IMR-90 (cell line): ENCODE measurements around the gene FBLIM1. TPM values are rescaled to one million over a fixed set of nuclear protein-coding genes. Genes with fewer than 3 reads are reported as not detected.
A peak's percentile ranks its signal among the peaks of the same experiment; 100 is the strongest.

Experiments used
- ATAC-seq: fragments of 200-7000 bp; cut with Tn5 transposase; 2 replicates; pipeline ENCODE4 v1.9.1; 2020; ENCODE audit warnings: low read depth, mild to moderate bottlenecking, moderate library complexity
- BruUV-seq: library from RNA; stranded (reverse); fragments of 400-500 nt; replicated peaks from 2 replicates; lab custom pipeline; 2021; lab: Mats Ljungman, UMichigan
- CTCF ChIA-PET: fragments of 300-600 bp; formaldehyde crosslinking; extraction: SDS; loops from one replicate; lab custom pipeline; 2021; ENCODE audit warnings: antibody characterized with exemption; lab: Yijun Ruan, JAX
- POLR2A ChIA-PET: fragments of 300-600 bp; sonication (Branson Sonifier 250); formaldehyde crosslinking; loops from one replicate; lab custom pipeline; 2022; ENCODE audit warnings: antibody characterized with exemption; ENCODE audit not compliant: unreplicated experiment; lab: Charles Lee
- DNase-seq: peaks from one replicate; pipeline ENCODE4 v3.0.0; 2013
- H2AFZ ChIP-seq: replicated peaks from 2 replicates; pipeline ENCODE3; 2013; ENCODE audit warnings: low read length, mild to moderate bottlenecking; ENCODE audit not compliant: poor library complexity
- H2AK5ac ChIP-seq: 2 replicates; pipeline ENCODE4 v1.6.1; 2013; ENCODE audit warnings: low read depth, low read length, inconsistent platforms
- H2AK9ac ChIP-seq: replicated peaks from 2 replicates; pipeline ENCODE3; 2013; ENCODE audit warnings: mild to moderate bottlenecking, low read depth, low read length, moderate library complexity; ENCODE audit not compliant: poor library complexity
- H2BK120ac ChIP-seq: 2 replicates; pipeline ENCODE4 v1.6.1; 2013; ENCODE audit warnings: low read depth, low read length, inconsistent platforms
- H2BK15ac ChIP-seq: 3 replicates; pipeline ENCODE4 v1.6.1; 2013; ENCODE audit warnings: low read depth, low read length, inconsistent platforms
- H2BK20ac ChIP-seq: 2 replicates; pipeline ENCODE4 v1.6.1; 2013; ENCODE audit warnings: low read depth, mild to moderate bottlenecking, inconsistent platforms, low read length, moderate library complexity
- H2BK5ac ChIP-seq: 2 replicates; pipeline ENCODE4 v1.6.1; 2013; ENCODE audit warnings: mild to moderate bottlenecking, low read depth, low read length, inconsistent platforms; ENCODE audit not compliant: poor library complexity, severe bottlenecking
- H3K14ac ChIP-seq: replicated peaks from 2 replicates; pipeline ENCODE4 v1.6.1; 2013; ENCODE audit warnings: low read depth, low read length, inconsistent platforms
- H3K18ac ChIP-seq: 2 replicates; pipeline ENCODE4 v1.6.1; 2013; ENCODE audit warnings: low read depth, low read length, control low read depth
- H3K23ac ChIP-seq: 2 replicates; pipeline ENCODE4 v1.6.1; 2013; ENCODE audit warnings: low read depth, low read length, inconsistent platforms
- H3K27ac ChIP-seq: 2 replicates; pipeline ENCODE4 v1.5.1; 2013; ENCODE audit warnings: mild to moderate bottlenecking, control low read depth, low read length; ENCODE audit not compliant: insufficient read depth
- H3K27me3 ChIP-seq: 2 replicates; pipeline ENCODE4 v1.6.1; 2013; ENCODE audit warnings: low read length; ENCODE audit not compliant: control insufficient read depth, insufficient read depth
- H3K36me3 ChIP-seq: 2 replicates; pipeline ENCODE4 v1.6.1; 2013; ENCODE audit warnings: low read length, mixed read lengths; ENCODE audit not compliant: control insufficient read depth, insufficient read depth
- H3K4ac ChIP-seq: 2 replicates; pipeline ENCODE4 v1.6.1; 2013; ENCODE audit warnings: low read depth, low read length, inconsistent platforms
- H3K4me1 ChIP-seq: 2 replicates; pipeline ENCODE4 v1.6.1; 2013; ENCODE audit warnings: low read length, mixed read lengths; ENCODE audit not compliant: control insufficient read depth, insufficient read depth
- H3K4me2 ChIP-seq: 2 replicates; pipeline ENCODE4 v1.6.1; 2013; ENCODE audit warnings: low read depth, mild to moderate bottlenecking, control low read depth, low read length, moderate library complexity
- H3K4me3 ChIP-seq: 2 replicates; pipeline ENCODE4 v1.5.1; 2013; ENCODE audit warnings: low read depth, mild to moderate bottlenecking, control low read depth, low read length, moderate library complexity; ENCODE audit not compliant: insufficient read depth
- H3K56ac ChIP-seq: 2 replicates; pipeline ENCODE4 v1.6.1; 2013; ENCODE audit warnings: low read length, inconsistent platforms; ENCODE audit not compliant: insufficient read depth; ENCODE audit errors: extremely low read depth
- H3K79me1 ChIP-seq, 2 experiments: 2 replicates each; pipeline ENCODE4 v1.6.1; 2013; ENCODE audit warnings: low read length in 2 of 2, inconsistent platforms in 1 of 2, low read depth in 1 of 2
- H3K9ac ChIP-seq: 2 replicates; pipeline ENCODE4 v1.6.1; 2013; ENCODE audit warnings: low read depth, low read length, control low read depth
- H3K9me1 ChIP-seq: 2 replicates; pipeline ENCODE4 v1.6.1; 2013; ENCODE audit warnings: low read length, inconsistent platforms; ENCODE audit not compliant: insufficient read depth
- H3K9me3 ChIP-seq: 2 replicates; pipeline ENCODE4 v1.6.1; 2013; ENCODE audit warnings: low read length; ENCODE audit not compliant: control insufficient read depth, insufficient read depth
- H4K20me1 ChIP-seq: 2 replicates; pipeline ENCODE4 v1.6.1; 2013; ENCODE audit warnings: low read length, inconsistent platforms; ENCODE audit not compliant: insufficient read depth
- H4K5ac ChIP-seq: 2 replicates; pipeline ENCODE4 v1.6.1; 2013; ENCODE audit warnings: mild to moderate bottlenecking, low read depth, low read length, control low read depth
- H4K8ac ChIP-seq, 2 experiments: 2 replicates each; pipeline ENCODE4 v1.6.1; 2013; ENCODE audit warnings: low read depth in 2 of 2, low read length in 2 of 2, control low read depth in 1 of 2, inconsistent platforms in 1 of 2
- H4K91ac ChIP-seq: 2 replicates; pipeline ENCODE4 v1.6.1; 2013; ENCODE audit warnings: low read depth, low read length, inconsistent platforms; ENCODE audit not compliant: insufficient read depth
- FOS ChIP-seq: fragments of 150-350 bp; IDR thresholded peaks from 2 replicates; pipeline ENCODE4 v1.6.1; 2016; ENCODE audit warnings: low read depth, low read length
- MAFK ChIP-seq: IDR thresholded peaks from 2 replicates; pipeline ENCODE4 v1.6.1; 2012; ENCODE audit warnings: low read depth, low read length, improper control_type of control experiment
- MAZ ChIP-seq: IDR thresholded peaks from 2 replicates; pipeline ENCODE4 v1.6.1; 2012; ENCODE audit warnings: low read depth, mild to moderate bottlenecking, low read length, improper control_type of control experiment, moderate library complexity, borderline replicate concordance
- NFE2L2 ChIP-seq: fragments of 150-350 bp; IDR thresholded peaks from 2 replicates; pipeline ENCODE4 v1.6.1; 2016; ENCODE audit warnings: low read depth, mild to moderate bottlenecking, low read length
- RAD21 ChIP-seq: IDR thresholded peaks from 2 replicates; pipeline ENCODE4 v1.6.1; 2012; ENCODE audit warnings: low read length, improper control_type of control experiment
- USF2 ChIP-seq: fragments of 150-350 bp; IDR thresholded peaks from 2 replicates; pipeline ENCODE4 v1.6.1; 2017; ENCODE audit warnings: mild to moderate bottlenecking, antibody characterized with exemption, low read length, low read depth
- WGBS, 2 experiments: methylation state at CpG; one replicate each; pipeline versions ENCODE4 v1.1.5 to v1.1.7; 2013; ENCODE audit warnings: missing lambda C conversion rate in 2 of 2; ENCODE audit not compliant: insufficient read length in 1 of 2; ENCODE audit errors: extremely low coverage in 2 of 2; 5-methylcytosine and 5-hydroxymethylcytosine counted together
- dilution Hi-C: fragments of 300-500 bp; cut with HindIII; formaldehyde crosslinking; loops from one replicate; pipeline ENCODE4 v1.14.3; 2018; ENCODE audit warnings: low sequenced_read_pairs; ENCODE audit not compliant: unreplicated experiment
- in situ Hi-C: fragments of 300-500 bp; cut with MboI; formaldehyde crosslinking; loops from 3 replicates; pipeline ENCODE4 v1.14.3; 2019; ENCODE audit warnings: low sequenced_read_pairs, inconsistent platforms, mixed read lengths
- intact Hi-C: fragments of 100-400 bp; cut with micrococcal nuclease; formaldehyde crosslinking; loops from 2 replicates; pipeline ENCODE4 v1.10.0; 2022
- polyA plus RNA-seq, 3 experiments: library from polyadenylated mRNA; depleted of rRNA; stranded (reverse); fragments of >200 nt; gene quantifications; 2 replicates each; pipeline ENCODE4 v1.2.3, GENCODE V29; 2012; ENCODE audit warnings: low replicate concordance in 1 of 3
- total RNA-seq: library from RNA; depleted of rRNA; stranded (reverse); fragments of >200 nt; gene quantifications from 2 replicates; pipeline ENCODE4 v1.2.3, GENCODE V29; 2012

FBLIM1 gene
- total and polyA plus RNA-seq, 2 of the 4 experiments (the other 2 are of a cell fraction): 52.2 to 140 TPM

DNA sequence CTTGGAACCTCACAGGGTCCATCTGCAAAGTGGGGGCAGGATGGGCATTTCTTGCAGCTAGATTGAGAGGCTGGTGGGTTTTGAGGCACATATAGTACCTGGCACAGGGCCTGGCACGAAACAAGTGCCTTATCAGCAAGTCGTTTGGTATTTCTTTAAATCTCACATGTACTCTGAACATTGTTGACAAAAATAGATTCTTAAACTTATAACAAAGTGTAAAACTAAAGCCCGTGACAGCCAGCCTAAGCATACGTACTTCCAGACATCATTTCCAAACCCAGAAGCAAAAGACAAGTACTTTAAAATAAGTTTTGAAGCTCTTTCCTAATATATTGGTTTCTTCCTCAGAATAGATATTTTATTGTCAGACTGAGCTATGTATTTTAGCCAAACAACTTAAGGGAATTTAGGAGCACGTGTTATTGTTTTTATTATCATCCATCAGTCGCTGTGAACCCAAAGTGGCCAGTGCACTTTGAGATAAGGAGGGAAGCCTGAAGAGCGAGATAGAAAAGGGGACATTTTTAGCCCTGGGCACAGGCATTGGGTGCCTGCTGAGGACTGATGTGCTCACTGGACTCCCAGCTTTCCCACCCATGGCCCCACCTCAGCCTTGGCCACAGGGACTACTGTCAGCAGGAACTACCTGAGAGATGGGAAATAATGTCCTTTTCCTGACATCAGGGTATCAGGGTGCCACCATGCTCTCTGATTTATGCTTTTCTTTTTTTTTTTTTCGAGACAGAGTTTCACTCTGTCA, 3.0 kb downstream of the FBLIM1 start:
- Histone ChIP-seq H4K8ac (peak overlapping the region; percentile 11 to 66; a peak in 3 of 4 replicates), H3K14ac (peak overlapping the region; percentile 73), H2BK15ac (no peak overlapping the region), H3K9ac (peak overlapping the region; percentile 32; the same call in 1 of the 2 replicates), H3K9me1 (peaks cover 14% of the 10 kb centered on the region), H4K20me1 (peaks cover 46% of the 10 kb centered on the region), H4K5ac (peak overlapping the region; percentile 13; the same call in 1 of the 2 replicates), H2AK5ac (peak overlapping the region; percentile 87), H3K18ac (peak overlapping the region; percentile 8; the same call in 1 of the 2 replicates), H3K27ac (peak overlapping the region; percentile 78; the same call in 1 of the 2 replicates), H3K9me3 (no peaks in the 10 kb centered on the region), H2BK120ac (peak overlapping the region; percentile 41; the same call in 1 of the 2 replicates), H3K23ac (peak overlapping the region; percentile 83), H2AK9ac (peak overlapping the region; percentile 79), H3K79me1 (peaks cover 19 to 55% of the 10 kb centered on the region in 2 experiments), H3K27me3 (no peaks in the 10 kb centered on the region), H3K4me1 (peaks cover 19% of the 10 kb centered on the region), H3K4ac (peak overlapping the region; percentile 92), H3K4me3 (peak overlapping the region; percentile 21; the same call in 1 of the 2 replicates), H2AFZ (peak overlapping the region; percentile 14), H2BK20ac (peak overlapping the region; percentile 50; the same call in 1 of the 2 replicates), H3K4me2 (peak overlapping the region; percentile 70), H3K56ac (0 out of 2 replicates have a peak overlapping the region, but pooled peaks have one; percentile 63), H4K91ac (peak overlapping the region; percentile 35; the same call in 1 of the 2 replicates), H3K36me3 (peaks cover 22% of the 10 kb centered on the region), H2BK5ac (no peak overlapping the region)
- dilution Hi-C loops (no loop called here), intact Hi-C loops (no loop called here), in situ Hi-C loops (no loop called here)
- ChIA-PET POLR2A (no interaction called here), CTCF (no interaction called here)
- WGBS, 2 experiments: no CpG with 5 or more reads among the region's 8 CpGs
- TSS peak; percentile 24 for BruUV-seq
- no peak for TF ChIP-seq FOS
- TF ChIP-seq NFE2L2: no peak
- TF ChIP-seq MAFK: no peak
- TF ChIP-seq RAD21: no peak
- TF ChIP-seq MAZ: no peak
- no peak for TF ChIP-seq USF2
- ATAC-seq: no peak
- DNase-seq: no peak
